ENCODE data around the gene CAPN15. TPM values are rescaled to one million over a fixed set of nuclear protein-coding genes. Genes with fewer than 3 reads are reported as not detected.

Gene CAPN15
- total and polyA plus RNA-seq, 11 donors: 12.0 to 35.5 (median 20.3) TPM

DNA sequence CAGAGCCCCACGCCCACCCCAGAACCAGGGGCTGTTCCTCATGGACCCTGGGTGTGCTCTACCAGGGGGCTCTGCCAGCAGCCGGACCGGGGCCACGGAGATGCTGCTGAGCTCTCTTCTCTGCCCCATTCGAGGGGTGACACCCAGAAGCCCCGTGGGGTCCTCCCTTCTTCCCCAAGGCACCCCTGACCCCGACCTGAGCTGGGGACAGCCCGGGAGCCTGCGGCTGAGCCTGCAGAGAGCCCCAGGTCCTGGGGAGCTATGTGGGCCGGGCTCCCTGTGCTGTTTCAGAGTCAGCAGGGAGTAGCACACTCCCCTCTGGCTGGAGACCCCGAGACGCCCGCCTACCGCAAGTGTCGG lies 31.5 kb downstream of the CAPN15 start:
- peaks cover 0 to 3% (median 0%) of the 10 kb centered on the region in 9 donors for H3K36me3 ChIP-seq
- 63 to 100% (median 68%) methylated on average over 1 to 15 of the region's 15 CpGs for WGBS, 4 donors
- TF ChIP-seq, protein P1, sequence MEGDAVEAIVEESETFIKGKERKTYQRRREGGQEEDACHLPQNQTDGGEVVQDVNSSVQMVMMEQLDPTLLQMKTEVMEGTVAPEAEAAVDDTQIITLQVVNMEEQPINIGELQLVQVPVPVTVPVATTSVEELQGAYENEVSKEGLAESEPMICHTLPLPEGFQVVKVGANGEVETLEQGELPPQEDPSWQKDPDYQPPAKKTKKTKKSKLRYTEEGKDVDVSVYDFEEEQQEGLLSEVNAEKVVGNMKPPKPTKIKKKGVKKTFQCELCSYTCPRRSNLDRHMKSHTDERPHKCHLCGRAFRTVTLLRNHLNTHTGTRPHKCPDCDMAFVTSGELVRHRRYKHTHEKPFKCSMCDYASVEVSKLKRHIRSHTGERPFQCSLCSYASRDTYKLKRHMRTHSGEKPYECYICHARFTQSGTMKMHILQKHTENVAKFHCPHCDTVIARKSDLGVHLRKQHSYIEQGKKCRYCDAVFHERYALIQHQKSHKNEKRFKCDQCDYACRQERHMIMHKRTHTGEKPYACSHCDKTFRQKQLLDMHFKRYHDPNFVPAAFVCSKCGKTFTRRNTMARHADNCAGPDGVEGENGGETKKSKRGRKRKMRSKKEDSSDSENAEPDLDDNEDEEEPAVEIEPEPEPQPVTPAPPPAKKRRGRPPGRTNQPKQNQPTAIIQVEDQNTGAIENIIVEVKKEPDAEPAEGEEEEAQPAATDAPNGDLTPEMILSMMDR (IDR thresholded peaks at IDR 0.05): no peak
- TF ChIP-seq POLR2A (IDR thresholded peaks at IDR 0.05): no peak
- H3K9me3 ChIP-seq: no peaks in the 10 kb centered on the region
- no peak overlapping the region for H3K4me3 ChIP-seq
- no peak for ATAC-seq
- no peak for DNase-seq
- peaks cover 21 to 54% (median 27%) of the 10 kb centered on the region in 9 donors for H3K27me3 ChIP-seq
- peaks cover 0 to 23% (median 0%) of the 10 kb centered on the region in 12 donors for H3K4me1 ChIP-seq
- intact Hi-C loops (cut with DNase I): no loop called here
- H3K27ac ChIP-seq: no peak overlapping the region

DNA sequence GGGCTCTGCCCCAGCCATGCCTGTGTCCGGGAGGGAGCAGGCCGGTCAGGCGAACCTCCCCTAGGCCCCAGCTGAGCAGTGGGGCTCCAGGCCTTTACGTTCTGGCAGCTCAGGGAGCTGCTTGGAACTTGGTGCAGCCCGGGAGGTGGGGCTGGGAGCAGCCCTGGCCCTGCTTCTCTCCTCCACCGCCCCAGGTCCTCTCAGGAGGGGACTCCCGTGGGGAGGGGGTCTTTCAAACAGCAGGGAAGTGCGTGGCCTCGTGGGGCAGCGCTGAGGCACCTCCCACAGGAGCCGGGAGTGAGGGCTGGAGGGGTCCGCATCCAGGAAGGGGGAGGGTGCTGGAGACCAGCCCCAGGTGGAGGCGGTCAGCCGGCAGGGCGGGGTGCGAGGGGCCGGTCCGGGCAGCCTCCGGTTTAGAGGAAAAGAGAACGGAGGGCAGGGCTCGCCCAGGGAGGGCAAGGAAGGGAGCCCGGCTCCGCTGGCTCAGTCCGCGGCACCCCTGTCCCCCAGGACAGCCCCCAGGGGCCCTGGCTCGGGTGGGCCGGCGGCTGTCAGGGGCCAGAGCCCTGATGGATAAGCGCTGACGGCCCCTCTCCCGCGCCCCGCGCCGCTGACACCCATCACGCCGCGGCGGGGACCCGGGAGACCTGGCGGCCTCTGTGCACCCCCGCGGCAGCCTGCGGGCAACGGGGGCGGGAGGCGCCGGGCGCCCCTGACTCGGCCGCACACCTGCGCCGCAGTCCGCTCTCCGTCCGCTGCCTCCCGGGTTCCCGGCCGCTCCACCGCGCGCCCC lies 32.1 kb downstream of the CAPN15 start:
- H3K9me3 ChIP-seq: no peaks in the 10 kb centered on the region
- no peaks in the 10 kb centered on the region for H3K36me3 ChIP-seq
- peaks cover 21 to 60% (median 27%) of the 10 kb centered on the region in 9 donors for H3K27me3 ChIP-seq
- WGBS, 4 donors: 6 to 14% (median 8%) methylated on average over 22 to 62 of the region's 62 CpGs
- peak overlapping the region in 1 of 12 donors; percentile 21 for H3K4me3 ChIP-seq
- intact Hi-C loops (cut with DNase I): no loop called here
- TF ChIP-seq POLR2A (IDR thresholded peaks at IDR 0.05): no peak
- TF ChIP-seq, protein P1 (IDR thresholded peaks at IDR 0.05): no peak
- H3K4me1 ChIP-seq: peaks cover 0 to 23% (median 0%) of the 10 kb centered on the region in 12 donors
- ATAC-seq (no peak), DNase-seq (no peak)
- H3K27ac ChIP-seq: no peak overlapping the region

DNA sequence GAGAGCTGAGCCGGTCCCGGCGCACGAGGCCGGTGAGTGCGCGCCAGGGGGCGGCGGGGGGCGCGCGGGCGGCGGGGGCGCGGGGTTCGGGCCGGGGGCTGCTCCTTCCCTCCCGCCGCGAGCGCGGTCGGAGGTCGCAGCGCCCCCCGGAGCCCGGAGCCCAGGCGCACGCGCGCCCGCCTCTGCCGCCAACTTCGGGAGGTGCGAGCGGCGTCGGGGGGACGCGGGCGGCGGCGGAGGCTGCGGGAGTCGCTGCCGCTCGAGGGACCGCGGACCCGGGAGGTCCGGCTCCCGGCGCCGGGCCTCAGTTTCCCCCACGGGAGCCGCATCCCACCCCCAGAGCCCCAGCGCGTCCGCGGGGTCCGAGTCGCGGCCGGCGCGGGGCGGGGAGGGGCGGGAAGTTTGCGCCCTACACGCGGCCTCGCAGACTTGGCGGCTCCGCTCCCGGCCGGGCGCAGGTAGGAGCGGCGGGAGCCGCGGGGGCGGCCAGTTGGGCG lies 32.7 kb downstream of the CAPN15 start, which contains the start of gene PRR35:
Gene PRR35 (plus strand): TSS at position 191 of the 497 bp plus-strand sequence. CDS start 2,901 bp downstream, outside the sequence.
- Histone ChIP-seq H3K4me3 (peak within 1 kb of the TSS in 1 of 12 donors; percentile 21), H3K27ac (no peak within 1 kb of the TSS), H3K27me3 (peaks cover 21 to 61% (median 27%) of the 10 kb centered on the region in 9 donors), H3K36me3 (no peaks in the 10 kb centered on the region), H3K4me1 (peaks cover 0 to 23% (median 0%) of the 10 kb centered on the region in 12 donors), H3K9me3 (no peaks in the 10 kb centered on the region)
- TF ChIP-seq, protein P1 (IDR thresholded peaks at IDR 0.05): no peak
- TF ChIP-seq POLR2A (IDR thresholded peaks at IDR 0.05): no peak
- intact Hi-C loops (cut with DNase I): no loop called here
- ATAC-seq (no peak), DNase-seq (no peak)
- WGBS, 4 donors: 0 to 1% (median 0%) methylated on average over 10 to 84 of the region's 84 CpGs

DNA sequence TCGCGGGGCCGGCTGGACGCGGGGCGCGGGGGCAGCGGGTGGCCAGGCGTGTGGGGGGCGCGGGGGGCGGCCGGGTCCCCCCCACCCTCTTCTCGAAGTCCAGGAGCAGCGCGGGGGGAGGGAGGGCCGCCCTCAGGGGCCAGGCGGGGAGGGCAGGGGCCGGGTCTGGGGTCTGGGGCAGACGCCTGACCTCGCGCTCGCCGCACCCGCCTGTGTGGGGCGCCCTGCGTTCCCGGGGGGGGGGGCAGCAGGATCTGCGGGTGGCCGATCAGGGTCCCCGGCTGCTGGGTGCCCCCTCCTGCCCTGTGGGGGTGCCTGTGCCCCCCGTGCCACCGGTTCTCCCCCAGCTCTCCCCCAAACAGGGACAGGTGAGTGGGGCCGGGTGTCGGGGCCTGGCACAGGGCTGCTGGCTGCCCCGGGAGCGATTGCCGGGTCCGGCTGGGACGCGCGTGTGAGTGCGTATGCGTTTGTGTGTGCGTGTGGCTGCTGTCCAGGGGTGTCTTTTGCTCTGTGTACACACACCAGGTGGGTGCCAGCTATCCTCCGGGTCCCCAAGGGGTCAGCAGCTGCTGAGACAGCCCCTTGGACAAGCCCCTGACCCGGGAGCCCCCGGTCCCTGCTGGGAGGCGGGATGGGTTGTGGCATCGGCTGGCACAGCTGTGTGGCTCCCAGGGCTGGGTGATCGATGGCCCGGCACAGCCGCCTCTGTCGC lies 33.3 kb downstream of the CAPN15 start:
- Histone ChIP-seq H3K27ac (no peak overlapping the region), H3K36me3 (no peaks in the 10 kb centered on the region), H3K4me1 (peaks cover 0 to 26% (median 2%) of the 10 kb centered on the region in 12 donors), H3K27me3 (peaks cover 21 to 61% (median 27%) of the 10 kb centered on the region in 9 donors), H3K9me3 (no peaks in the 10 kb centered on the region), H3K4me3 (peak overlapping the region in 1 of 12 donors; percentile 21)
- TF ChIP-seq POLR2A (IDR thresholded peaks at IDR 0.05): no peak
- TF ChIP-seq, protein P1 (IDR thresholded peaks at IDR 0.05): no peak
- WGBS, 4 donors: 23 to 70% (median 36%) methylated on average over 12 to 54 of the region's 54 CpGs
- intact Hi-C loops (cut with DNase I): no loop called here
- DNase-seq (no peak), ATAC-seq (no peak)

Data from heart left ventricle (tissue), 16 donors.